HG03354 (cell line): Measurements from ENCODE around the gene SETD7.
A peak's percentile ranks its signal among the peaks of the same experiment; 100 is the strongest.

Experiments
- ATAC-seq: cut with Tn5 transposase; IDR thresholded peaks from one replicate; pipeline ENCODE4 v1.9.1; 2021; ENCODE audit warnings: mild to moderate bottlenecking; ENCODE audit not compliant: unreplicated experiment, poor library complexity, severe bottlenecking

Gene SETD7

DNA sequence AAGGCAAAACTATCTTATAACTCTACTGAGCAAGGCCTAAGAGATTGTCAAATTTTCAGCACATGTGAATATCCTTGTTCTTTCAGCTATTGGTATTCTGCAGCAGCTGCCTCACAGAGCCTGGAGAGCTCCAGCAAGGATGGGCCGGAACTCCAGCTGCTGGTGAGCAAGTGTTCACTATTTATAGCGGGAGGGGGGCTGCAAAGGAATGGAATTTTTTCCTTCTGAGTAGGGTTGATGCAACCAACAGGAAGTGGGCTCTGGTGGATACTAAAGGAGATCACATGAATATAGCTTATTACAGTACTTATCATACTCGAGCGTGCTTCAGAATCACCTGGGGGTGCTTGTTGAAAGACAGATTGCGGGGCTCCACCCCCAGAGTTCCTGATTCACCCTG lies 20.2 kb upstream of the SETD7 start:
- no peak for ATAC-seq

DNA sequence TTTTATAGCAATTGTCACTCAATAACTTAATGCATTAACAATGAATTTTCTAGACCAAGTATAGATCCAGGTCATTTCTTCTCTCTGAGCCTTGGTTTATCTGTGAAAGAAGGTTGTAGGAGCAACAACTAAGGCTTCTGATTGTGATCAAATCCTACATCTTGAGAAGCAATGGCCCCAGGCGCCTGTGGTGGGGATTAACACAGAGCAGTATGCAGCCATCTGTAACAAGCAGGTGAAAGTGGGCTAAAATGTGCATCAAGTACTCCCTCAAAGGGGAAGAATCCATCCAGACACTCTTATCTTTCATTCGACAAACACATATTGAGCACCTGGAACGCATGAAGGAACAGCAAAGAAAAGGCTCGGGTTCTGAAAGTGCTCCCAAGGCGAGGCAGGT lies 19.1 kb upstream of the SETD7 start:
- ATAC-seq = no peak

DNA sequence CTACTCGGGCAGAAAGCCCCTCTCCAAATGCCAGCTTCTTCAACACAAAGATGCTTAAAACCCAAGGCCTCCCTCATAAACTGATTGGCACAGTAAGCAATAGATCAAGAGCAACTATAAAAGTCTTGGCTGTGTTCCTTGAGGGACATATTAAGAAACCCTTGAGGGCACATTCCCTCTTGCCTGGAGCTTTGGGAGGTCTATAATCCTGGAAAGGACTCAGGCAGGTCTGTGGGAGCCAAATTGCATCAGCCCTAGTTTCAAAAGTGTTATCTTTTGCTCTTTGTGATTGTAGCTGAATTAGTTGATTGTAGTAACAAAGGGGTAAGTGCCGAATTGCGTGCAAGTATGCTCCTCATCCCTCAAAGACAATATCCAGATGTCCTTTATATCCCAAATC lies 18.6 kb upstream of the SETD7 start:
- no peak for ATAC-seq

DNA sequence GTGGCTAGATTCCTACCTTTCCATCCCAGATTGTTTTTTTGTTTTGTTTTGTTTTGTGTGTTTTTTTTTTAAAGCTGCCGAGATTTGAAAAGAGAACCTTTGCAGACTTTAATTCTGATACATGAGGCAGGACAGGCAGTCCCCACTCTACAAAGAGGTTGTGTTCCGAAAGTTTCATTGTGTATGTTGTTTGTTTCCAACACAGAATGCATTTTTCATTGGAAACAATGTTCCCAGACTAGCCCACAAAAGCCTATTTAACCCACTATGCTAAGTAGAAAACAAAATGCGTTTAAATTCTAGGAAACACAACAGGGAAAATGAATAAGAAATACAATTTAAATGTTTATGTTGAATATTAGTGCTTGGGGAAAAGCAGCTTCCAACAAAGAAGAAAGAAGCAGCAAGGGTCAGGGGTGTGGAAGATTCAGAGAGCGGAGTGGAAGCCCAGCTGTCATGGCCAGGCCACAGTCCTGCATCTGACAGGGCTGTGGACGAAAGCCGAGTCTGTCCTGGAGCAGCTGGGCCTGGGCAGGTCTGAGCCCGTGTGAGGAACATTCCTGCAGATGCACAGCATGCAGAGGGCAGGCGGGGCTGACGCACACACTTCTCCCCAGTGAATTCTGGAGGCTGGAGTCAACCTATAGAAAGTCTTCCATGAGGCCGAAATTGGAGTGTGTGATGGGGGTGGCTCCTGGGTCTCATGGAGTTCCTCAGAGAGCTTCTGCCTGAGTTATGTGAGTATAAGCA lies 12.4 kb upstream of the SETD7 start:
- ATAC-seq = no peak

DNA sequence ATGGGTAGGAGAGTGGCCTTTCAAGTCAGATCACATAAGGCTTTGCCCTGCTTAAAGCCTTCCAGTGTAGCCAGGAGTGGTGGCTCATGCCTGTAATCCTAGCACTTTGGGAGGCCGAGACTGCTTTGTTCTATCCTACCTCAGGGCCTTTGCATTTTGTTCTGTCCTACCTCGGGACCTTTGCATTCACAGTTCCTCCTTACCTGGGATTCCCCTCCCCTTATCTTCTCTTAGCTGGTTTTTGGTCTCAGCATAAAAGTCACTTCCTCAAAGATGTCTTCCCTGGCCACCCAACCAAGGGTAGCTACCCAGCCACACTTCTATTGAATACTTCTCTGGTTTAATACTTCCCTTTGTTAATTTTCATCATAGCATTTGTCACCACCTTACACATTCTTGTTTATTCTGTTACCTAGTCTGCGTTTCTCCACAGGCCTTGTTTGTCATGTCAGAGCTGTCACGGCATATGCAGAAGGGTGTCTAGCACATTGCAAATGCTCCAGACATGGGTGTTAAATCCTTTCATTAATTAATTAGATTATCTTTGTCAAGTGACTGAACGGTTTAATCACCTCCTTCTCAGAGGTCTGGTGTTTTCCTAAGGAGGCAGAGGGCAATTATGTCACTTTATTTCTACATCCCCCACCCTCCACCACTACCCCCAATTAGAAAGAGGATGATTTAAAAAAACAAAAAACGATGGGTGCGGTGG lies 11.3 kb upstream of the SETD7 start:
- no peak for ATAC-seq

DNA sequence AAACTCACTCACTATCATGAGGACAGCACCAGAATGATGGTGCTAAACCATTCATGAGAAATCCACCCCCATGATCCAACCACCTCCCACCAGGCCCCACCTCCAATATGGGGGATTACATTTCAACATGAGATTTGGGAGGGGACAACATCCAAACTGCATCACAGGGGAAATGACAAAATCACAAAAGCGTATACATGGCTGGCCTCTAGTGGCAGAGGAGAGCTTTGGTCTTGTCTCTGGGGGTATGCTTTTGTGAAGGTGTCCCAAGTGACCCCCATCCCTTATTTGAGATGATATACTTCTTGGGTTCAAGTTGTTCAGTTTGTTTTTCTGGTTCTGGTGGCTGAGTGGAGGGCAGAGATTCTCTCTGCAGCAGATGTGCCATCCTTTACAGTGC lies 8.5 kb upstream of the SETD7 start:
- no peak for ATAC-seq

DNA sequence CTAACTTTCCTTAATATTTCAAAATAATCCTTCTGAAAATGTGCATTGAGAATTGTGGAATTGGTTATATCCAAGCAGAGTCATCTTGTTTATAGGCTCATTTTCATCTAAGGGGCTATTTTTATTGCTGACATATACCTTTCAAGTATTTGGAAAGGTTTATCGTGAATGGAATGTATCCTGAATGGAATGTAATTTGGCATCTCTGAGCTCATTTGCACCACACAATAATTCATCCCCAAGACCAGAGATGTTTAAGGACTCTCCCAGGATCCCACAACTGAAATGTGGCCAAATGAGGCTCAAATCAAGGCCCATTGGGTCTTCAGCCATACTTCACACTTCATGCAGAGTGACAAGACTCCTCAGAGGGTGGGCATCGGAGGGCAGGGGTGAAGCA lies 7.5 kb upstream of the SETD7 start:
- ATAC-seq = no peak

DNA sequence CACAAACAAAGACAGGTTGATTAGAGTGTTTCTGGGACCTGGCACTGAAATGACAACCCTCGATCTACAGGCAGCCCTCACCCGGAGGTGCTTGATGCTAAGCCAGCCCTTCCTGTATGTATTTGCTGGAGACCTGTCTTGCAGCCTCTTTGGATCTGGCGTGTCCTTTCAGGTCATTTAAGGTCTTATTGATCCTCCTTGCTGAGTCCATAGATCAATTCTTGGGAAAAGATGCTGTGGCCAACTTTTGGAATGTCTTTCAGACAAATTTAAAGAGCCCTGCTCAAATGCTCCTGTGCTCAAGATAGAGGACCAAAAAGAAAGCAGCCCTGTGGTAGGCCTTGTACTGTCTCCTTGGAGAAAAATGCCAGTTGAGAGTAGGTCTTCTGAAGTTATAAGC lies 6.8 kb upstream of the SETD7 start:
- ATAC-seq = no peak

DNA sequence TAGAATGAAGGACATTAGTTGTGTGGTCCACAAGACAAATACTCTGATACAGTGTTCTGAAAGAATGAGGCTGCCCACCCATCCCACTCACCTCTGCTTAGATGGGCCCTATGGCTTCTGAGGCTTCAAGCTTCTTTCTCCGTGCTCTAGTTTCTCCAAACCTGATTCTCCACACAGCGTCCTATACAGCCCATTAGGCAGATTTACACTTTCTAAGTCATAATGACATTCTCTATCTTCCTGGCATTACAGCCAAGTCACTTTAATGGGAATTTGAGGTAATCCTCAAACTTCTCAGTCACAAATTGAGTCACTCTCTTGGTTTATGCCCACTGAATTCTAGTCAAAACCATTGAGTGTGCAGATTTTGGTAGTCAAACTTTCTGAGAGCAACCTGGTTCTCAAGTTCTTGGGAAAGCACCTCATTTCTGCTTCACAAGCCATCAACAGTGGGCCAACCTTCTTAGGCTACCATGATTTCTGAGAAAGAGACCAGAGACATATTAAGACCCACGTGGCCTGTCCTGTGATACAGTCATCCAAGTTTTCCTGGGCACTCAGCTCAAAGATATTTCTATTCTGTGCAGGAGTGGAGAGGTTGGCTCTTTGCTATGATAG lies 6.2 kb upstream of the SETD7 start:
- no peak for ATAC-seq

DNA sequence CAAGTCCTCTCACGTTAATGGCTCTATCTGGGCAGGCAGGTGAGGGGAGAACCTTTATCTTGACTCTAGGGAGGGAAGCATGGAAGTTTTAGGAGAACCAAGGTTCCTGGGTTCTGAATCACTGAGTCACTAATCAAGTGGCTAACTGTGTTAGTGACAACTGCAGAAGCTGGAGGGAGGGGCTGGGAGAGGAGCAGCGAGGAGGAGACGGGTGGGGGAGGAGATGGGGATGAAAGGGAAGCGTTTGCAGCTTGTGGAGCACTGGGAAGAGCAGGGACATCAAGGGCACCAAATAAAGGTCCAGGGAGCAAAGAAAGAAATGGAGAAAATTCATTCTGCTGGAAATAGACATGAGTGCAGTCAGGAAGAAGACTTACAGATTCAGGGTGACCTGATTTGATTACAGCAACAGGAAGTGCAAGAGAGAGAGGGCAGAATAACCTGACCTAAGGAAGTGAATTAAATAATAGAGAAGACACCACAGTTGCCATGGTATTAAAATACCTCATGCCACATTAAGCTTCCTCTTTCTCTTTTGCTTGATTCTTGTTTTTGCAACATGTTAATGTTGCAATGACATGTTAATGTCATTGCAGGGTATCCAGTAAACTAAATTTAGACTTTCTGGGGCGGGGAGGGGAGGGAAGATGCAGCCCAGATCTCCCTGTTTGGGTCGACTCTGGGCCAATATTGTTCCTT lies 4.5 kb upstream of the SETD7 start:
- ATAC-seq = peak; percentile 35

DNA sequence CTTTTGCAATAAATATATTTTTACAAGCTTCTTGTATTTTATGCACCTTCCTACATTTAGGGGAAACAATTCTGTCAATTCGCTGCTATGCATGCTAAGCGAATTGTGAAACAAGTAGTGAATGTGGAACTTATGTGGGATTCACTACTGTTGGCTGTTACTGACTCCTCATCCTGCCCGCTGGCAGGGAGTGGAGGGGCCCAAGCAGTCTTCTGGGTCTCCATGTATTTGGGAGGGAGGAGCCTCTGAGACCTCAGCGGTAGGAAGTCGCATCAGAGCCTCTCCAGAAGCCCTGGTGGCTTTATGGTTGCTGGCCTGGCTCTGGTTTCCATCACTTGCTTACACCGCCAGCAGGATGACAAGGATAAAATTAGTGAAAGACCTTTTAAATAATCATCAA lies 3.7 kb upstream of the SETD7 start:
- ATAC-seq = no peak

DNA sequence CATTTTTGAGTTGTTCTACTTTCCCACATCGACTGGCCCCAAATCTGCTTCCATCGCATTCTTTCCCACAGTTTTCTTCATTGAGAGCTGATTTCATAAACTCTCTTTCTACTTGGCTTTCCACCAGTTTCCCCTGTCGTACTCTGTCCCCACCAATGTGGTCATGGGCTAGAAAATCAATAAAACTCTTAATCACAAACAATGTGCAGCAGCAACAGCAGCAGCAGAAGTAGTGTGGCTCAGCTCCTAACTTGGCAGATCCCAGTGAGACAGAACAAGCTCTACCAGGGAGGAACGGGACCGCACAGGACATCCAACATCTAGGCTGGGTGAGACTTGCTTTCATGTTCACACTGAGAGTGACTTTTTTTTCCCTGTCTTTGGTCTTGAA lies 3.1 kb upstream of the SETD7 start:
- ATAC-seq = no peak

DNA sequence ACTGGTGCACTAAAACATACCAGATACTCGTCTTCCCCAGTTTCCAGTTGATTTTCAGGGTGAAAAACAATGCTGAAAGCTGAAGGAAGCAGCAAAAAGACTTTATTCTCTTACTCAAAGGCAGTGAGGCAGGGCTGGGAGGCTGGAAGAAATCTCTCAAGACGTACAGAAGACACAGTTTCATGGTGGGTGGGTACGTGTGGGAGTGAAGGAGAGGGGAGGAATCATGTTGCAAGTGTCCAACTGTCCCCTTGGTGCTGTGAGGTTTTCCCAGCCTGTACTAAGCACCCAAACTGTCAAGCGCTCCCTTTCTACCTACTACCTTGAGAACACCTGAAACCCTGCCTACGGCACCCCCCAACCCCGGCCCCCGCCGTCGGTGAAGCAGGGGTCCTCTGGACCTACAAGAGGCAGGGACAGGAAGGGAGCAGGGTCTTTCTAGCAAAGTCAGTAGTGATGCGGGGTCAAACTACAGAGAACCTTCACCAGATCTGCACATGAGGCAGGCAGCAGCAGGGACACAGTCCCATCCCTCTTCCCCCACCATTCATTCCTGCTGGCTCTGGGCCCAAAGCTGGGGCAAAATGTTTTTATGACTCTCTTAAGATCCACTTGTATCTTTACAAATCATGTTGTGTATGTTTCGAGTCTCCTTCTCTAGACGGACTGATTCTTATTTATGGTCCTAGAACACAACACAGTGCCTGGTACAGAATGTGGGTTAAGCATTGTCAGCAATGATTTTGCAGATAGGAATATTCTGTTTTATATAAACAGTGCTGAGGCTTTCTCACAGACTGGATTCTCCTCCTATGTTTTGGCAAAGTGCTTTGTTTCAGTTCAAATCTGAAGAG lies 2.4 kb upstream of the SETD7 start:
- ATAC-seq = no peak

DNA sequence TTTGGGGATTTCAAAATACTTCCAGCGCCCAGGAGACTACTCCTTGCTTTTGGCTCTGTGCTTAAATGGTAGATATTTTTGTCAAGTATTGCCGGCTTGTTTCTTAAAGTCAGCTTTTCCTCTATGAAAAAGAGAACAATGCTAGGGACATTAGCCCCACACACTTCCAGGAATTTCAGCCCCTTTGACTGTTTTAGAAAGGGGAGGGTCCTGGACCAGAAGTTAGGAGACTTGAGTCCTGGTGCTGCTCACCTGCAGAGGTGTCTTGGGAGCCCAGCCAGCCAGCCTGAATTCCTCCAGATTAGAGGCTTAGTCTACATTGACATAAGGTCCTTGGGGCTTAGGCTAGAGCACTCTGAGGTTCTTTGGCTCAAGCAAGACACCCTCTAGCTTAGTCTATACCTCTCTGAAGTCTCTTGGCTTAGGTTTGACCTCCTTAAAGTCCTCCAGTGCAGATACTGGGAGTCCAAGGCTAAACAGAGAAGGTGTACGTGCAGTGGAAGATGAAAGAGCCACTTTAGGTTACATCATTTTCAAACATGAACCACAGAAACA lies 1.6 kb upstream of the SETD7 start:
- no peak for ATAC-seq

DNA sequence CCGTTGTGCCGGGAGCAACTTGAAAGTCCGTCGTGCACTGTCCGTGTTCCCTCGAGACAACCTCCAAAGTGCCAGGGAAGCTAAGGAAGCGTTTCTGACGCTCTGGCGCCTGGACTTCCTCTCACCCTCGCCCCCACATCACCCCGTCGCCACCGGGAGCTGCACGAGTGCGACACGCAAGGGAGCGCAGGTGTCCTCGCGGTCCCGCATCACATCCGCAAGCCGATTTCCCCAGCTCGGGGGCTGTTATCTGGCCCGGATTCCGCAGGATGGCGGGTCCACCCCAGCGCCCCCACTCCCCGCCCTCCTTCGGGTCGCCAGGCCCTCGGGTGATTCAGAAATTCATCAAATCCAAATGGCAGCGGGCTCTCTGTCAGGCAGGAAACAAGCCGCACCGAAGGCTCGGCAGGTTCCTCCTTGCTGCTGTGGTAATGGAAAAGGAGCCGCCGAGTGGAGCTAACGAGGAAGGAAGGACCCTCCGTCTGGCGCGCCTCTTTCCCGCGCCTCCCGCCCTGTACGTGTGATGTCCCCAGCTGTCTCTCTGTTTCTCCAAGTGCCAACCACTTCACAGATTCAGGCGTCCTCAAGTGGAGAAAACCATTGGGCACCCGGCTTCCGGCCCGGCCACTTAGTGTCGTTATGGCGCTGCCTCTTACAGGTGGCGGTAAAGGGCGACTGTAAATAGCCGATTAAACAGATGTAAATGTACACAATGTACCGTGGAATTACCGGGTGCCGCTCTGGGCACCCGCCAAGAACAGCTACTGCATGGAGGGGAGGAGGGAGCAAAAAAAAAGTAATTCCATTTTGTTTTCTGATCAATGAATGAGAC lies 921 bp upstream of the SETD7 start:
- peak; percentile 38 for ATAC-seq

DNA sequence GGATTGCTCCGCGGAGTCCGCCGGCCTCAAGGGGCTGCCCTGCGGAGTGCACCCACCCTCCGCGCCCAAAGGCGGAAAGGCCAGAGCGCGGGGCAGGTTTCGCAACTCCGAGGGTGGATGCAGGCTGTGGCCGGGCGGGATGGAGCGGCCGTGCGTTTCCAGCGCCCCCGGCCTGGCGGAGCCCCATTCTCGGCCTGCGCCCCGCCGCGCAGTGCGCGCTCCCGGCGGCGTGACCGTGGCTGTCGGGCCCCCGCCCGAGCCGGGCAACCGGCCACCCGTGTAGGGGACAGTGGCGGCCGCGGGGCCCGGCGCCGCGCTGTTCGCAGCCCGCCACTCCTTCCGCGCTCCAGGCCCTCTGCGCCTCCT lies 331 bp downstream of the SETD7 start:
- ATAC-seq = peak; percentile 23

DNA sequence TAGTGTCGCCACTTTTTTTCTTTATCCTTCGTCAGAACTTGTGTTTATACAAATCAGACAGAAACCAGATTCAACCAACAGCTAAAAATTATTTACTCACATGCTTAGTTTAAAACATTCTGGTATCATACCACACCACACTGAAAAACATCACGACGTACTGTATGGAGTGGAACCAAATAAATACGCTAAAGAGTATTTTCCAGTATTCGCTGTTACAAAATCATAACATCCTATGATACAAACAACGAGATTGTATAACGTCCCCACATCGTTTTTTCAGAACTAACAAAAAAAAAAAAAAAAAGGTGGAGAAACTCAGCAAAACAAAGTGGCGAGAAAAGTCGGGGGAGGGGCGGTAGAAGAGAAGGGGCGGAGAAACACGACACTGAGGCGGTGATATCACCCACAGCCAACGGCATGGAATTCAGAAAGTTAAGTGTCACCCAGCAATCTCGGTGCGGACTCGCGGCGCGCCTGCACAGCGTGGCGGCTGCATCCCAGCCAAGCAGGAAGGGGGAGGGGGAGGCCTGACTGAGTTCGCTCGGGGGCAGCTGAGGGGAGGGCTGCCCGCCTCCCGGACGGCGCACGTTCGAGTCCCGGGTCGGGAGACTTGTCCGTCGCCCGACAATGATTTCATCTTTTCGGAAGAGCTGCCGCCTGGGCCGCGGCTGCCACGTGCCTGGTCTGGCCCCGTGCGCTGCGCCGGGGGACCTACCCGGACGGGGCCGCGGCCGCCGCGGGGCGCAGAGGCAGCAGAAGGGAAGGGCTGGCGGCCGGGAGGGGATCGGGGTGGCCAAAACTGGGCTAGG lies 920 bp downstream of the SETD7 start:
- peak; percentile 43 for ATAC-seq

DNA sequence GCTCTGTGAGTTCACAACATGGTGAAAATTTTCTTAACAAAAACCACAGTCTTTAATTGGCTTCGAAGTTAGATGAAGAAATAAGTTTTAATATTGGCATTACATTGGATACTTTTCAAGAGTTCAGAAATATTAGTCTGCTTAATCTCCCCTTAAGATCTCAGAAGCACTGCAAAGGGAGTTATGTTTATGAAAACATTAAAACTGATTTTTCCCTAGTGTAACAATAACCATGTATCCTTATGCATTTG lies 1.5 kb downstream of the SETD7 start:
- ATAC-seq = no peak
